Colonic mucosa (tissue), 4 donors: ENCODE data around the gene PRKN. TPM values are rescaled to one million over a fixed set of nuclear protein-coding genes. Genes with fewer than 3 reads are reported as not detected.

Experiments used
- DNase-seq: peaks from one replicate; pipeline ENCODE4 v3.0.0-alpha.2; 2020
- H3K27ac ChIP-seq: fragments of 200-600 bp; one replicate; pipeline ENCODE4 v1.8.0; 2021
- H3K27me3 ChIP-seq: fragments of 200-600 bp; one replicate; pipeline ENCODE4 v1.8.0; 2021
- H3K36me3 ChIP-seq: fragments of 200-600 bp; one replicate; pipeline ENCODE4 v1.8.0; 2021
- H3K4me1 ChIP-seq: fragments of 200-600 bp; one replicate; pipeline ENCODE4 v1.8.0; 2021; ENCODE audit warnings: mild to moderate bottlenecking
- H3K4me3 ChIP-seq: fragments of 200-600 bp; one replicate; pipeline ENCODE4 v1.8.0; 2021
- H3K9ac ChIP-seq, 2 donors: one replicate each; pipeline ENCODE4 v1.7.0; 2013; ENCODE audit warnings: control low read depth in 2 of 2, low read depth in 2 of 2, low read length in 2 of 2
- H3K9me3 ChIP-seq: fragments of 200-600 bp; one replicate; pipeline ENCODE4 v1.8.0; 2021
- intact Hi-C: fragments of 100-400 bp; cut with DNase I; formaldehyde crosslinking; loops from one replicate; pipeline ENCODE4 v1.14.1; 2022
- total RNA-seq, 2 donors: library from RNA; stranded (reverse); fragmentation: NEBNext Ultra II Directional in 1 of 2; extraction: Animal tissue kit (Norgen Biotek cat#: 25700) in 1 of 2; gene quantifications; one replicate each; pipeline ENCODE4 v1.2.1, GENCODE V29; 2021
- TF ChIP-seq, protein P1 (sequence below): fragments of 200-600 bp; IDR thresholded peaks from one replicate; pipeline ENCODE4 v1.8.0; 2022; ENCODE audit warnings: antibody characterized with exemption, mild to moderate bottlenecking
- donor health status: healthy.
- donor health status: DM: no; HTN: no; CAD: no.
- donor health status: DM: no; HTN: no; CAD: no.

The PRKN gene
- total RNA-seq, 2 donors from 2014 or later, result 3.7 to 8.1 TPM

DNA sequence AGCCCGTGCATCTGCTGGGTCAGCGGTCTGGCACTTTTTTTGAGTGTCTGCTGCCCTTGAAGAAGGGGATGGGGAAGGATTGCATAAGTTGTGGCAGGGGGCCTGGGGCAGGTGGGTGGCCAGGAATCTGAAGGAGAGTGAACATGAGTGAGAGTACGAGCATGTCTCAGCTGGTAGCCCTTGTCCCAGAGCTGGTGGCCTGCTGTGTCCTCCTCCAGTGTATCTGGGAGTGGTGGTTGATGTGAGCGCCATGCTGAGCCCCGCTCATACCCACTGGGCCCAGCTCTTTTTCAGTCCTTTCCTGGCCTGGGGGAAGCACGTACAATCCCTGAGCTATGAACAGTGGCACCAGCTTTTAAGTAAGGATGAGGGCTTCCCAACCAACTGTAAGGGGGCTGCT is 1317.5 kb downstream of the PRKN start:
- no peaks in the 10 kb centered on the region for H3K4me1 ChIP-seq
- no peak for DNase-seq
- H3K27ac ChIP-seq, result no peak overlapping the region
- H3K27me3 ChIP-seq, result no peaks in the 10 kb centered on the region
- no peaks in the 10 kb centered on the region for H3K36me3 ChIP-seq
- H3K9me3 ChIP-seq, result no peaks in the 10 kb centered on the region
- TF ChIP-seq, protein P1, sequence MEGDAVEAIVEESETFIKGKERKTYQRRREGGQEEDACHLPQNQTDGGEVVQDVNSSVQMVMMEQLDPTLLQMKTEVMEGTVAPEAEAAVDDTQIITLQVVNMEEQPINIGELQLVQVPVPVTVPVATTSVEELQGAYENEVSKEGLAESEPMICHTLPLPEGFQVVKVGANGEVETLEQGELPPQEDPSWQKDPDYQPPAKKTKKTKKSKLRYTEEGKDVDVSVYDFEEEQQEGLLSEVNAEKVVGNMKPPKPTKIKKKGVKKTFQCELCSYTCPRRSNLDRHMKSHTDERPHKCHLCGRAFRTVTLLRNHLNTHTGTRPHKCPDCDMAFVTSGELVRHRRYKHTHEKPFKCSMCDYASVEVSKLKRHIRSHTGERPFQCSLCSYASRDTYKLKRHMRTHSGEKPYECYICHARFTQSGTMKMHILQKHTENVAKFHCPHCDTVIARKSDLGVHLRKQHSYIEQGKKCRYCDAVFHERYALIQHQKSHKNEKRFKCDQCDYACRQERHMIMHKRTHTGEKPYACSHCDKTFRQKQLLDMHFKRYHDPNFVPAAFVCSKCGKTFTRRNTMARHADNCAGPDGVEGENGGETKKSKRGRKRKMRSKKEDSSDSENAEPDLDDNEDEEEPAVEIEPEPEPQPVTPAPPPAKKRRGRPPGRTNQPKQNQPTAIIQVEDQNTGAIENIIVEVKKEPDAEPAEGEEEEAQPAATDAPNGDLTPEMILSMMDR, result no peak
- H3K4me3 ChIP-seq, result no peak overlapping the region
- no peak overlapping the region for H3K9ac ChIP-seq
- intact Hi-C loops, result loop anchor here (10.0 kb wide), 2 partner anchors 285 to 515 kb away; no protein-coding TSS in a partner anchor

DNA sequence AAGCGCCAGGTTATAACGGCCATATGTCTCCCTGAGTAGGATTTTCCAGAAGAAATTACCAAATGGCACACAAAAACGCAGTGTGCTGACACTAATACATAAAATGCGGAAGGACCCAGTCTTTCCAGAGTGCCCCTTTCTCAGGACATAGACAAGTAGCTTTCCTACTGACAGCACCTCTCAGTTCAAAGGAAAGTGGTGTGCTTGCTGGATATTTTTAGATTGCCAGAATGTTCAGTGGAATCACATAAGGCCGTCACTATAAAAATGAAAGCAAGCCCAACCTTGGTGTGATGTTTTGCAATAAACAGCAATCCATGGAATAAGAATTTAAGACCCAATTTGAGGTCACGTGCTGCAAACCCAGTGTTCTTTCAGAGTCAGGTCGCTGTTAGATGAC is 1318.2 kb downstream of the PRKN start:
- Histone ChIP-seq H3K9me3 (no peaks in the 10 kb centered on the region), H3K4me3 (no peak overlapping the region), H3K36me3 (no peaks in the 10 kb centered on the region), H3K9ac (no peak overlapping the region), H3K27me3 (no peaks in the 10 kb centered on the region), H3K4me1 (no peaks in the 10 kb centered on the region), H3K27ac (no peak overlapping the region)
- TF ChIP-seq, protein P1, result no peak
- DNase-seq, result no peak
- intact Hi-C loops, result no loop called here

DNA sequence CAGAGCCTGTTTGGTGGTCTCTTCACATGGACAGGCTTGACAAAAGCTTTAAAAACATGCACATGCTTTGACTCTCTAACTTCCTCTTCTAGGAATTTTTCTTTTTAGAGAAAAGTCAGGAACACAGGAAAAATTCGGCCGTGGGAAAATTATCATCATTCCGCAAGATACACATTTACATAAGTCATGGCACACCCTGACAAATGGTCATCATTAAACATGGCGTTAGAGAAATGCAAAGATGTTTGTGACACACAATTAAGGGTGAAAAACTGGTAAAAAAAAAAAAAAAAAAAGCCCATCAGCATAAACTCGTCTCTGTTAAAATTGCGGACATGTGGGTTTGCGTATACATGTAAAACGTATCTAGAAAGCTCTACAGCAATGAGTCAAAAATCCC is 1319.5 kb downstream of the PRKN start:
- H3K4me1 ChIP-seq, result no peaks in the 10 kb centered on the region
- intact Hi-C loops, result no loop called here
- no peak for DNase-seq
- H3K27me3 ChIP-seq, result no peaks in the 10 kb centered on the region
- no peaks in the 10 kb centered on the region for H3K9me3 ChIP-seq
- H3K4me3 ChIP-seq, result no peak overlapping the region
- H3K9ac ChIP-seq, result no peak overlapping the region
- TF ChIP-seq, protein P1, result no peak
- no peaks in the 10 kb centered on the region for H3K36me3 ChIP-seq
- H3K27ac ChIP-seq, result no peak overlapping the region

DNA sequence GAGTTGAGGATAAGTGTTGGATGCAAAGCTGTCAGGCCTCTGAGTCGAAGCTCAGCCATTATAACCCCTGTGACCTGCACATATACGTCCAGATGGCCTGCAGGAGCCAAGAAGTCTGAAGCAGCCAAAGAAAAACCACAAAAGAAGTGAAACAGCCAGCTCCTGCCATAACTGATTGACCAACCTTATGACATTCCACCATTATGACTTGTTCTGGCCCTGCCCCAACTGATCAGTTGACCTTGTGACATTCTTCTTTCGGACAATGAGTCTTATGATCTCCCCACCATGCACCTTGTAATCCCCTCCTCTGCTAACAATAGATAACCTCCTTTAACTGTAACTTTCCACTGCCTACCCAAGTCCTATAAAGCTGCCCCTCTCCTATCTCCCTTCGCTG is 1320.0 kb downstream of the PRKN start:
- Histone ChIP-seq H3K4me1 (no peaks in the 10 kb centered on the region), H3K9me3 (no peaks in the 10 kb centered on the region), H3K4me3 (no peak overlapping the region), H3K36me3 (no peaks in the 10 kb centered on the region), H3K27ac (no peak overlapping the region), H3K9ac (no peak overlapping the region), H3K27me3 (no peaks in the 10 kb centered on the region)
- TF ChIP-seq, protein P1, result no peak
- intact Hi-C loops, result no loop called here
- DNase-seq, result no peak

DNA sequence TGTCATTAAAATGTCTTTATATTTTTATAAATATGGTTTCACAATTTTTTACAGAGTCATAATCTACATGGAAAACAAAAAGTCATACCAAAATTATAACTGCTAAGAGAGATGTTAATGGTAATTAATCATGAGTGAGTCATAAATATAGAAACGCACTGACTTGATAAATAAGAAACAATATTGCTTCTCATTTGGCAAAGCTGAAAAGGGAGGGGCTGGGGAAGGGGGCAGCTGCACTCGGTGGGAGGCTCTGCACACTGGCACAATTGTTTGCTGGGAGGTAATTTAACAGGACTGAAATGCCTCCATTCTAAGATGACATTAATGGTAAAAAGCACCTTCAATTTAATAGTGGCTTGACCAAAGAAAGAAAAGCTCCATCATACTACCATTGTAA is 1320.5 kb downstream of the PRKN start:
- Histone ChIP-seq H3K36me3 (no peaks in the 10 kb centered on the region), H3K27ac (no peak overlapping the region), H3K9ac (no peak overlapping the region), H3K4me3 (no peak overlapping the region), H3K27me3 (no peaks in the 10 kb centered on the region), H3K9me3 (no peaks in the 10 kb centered on the region), H3K4me1 (no peaks in the 10 kb centered on the region)
- DNase-seq, result no peak
- TF ChIP-seq, protein P1, result no peak
- intact Hi-C loops, result no loop called here

DNA sequence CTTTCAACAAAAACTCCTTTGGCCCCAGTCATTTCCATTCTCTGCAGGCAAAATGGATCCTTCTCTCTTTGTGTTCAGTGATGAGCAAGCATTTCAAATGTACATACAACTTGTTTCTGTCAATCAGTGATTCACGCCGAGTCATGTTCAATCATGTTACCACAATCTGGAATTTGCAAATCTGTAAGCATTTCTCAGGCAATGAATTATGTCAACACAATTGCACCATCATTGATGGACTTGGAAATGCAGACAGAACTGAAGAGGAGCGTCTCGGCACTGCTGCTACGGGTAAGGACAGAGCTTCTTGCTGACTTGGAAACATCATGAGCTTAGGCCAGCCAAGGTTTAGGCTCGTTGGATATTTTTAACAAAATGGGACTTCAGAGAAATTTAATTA is 1320.9 kb downstream of the PRKN start:
- no peaks in the 10 kb centered on the region for H3K4me1 ChIP-seq
- no peak overlapping the region for H3K27ac ChIP-seq
- no peak for DNase-seq
- no peaks in the 10 kb centered on the region for H3K36me3 ChIP-seq
- TF ChIP-seq, protein P1, result no peak
- no peak overlapping the region for H3K4me3 ChIP-seq
- intact Hi-C loops, result no loop called here
- no peaks in the 10 kb centered on the region for H3K9me3 ChIP-seq
- H3K9ac ChIP-seq, result no peak overlapping the region
- H3K27me3 ChIP-seq, result no peaks in the 10 kb centered on the region
